GM11168 (cell line): Measurements from ENCODE around the gene ZNF692.
"Not testable (repeated sequence)": the region's sequence is repeated elsewhere in the genome, so short reads cannot be mapped to it uniquely, and the experiment has no call there.

Experiments used
- in situ Hi-C: fragments of 300-500 bp; cut with MboI; formaldehyde crosslinking; loops from one replicate; pipeline ENCODE4 v1.12.0; 2022; ENCODE audit warnings: low sequenced_read_pairs; ENCODE audit not compliant: unreplicated experiment

Gene ZNF692

DNA sequence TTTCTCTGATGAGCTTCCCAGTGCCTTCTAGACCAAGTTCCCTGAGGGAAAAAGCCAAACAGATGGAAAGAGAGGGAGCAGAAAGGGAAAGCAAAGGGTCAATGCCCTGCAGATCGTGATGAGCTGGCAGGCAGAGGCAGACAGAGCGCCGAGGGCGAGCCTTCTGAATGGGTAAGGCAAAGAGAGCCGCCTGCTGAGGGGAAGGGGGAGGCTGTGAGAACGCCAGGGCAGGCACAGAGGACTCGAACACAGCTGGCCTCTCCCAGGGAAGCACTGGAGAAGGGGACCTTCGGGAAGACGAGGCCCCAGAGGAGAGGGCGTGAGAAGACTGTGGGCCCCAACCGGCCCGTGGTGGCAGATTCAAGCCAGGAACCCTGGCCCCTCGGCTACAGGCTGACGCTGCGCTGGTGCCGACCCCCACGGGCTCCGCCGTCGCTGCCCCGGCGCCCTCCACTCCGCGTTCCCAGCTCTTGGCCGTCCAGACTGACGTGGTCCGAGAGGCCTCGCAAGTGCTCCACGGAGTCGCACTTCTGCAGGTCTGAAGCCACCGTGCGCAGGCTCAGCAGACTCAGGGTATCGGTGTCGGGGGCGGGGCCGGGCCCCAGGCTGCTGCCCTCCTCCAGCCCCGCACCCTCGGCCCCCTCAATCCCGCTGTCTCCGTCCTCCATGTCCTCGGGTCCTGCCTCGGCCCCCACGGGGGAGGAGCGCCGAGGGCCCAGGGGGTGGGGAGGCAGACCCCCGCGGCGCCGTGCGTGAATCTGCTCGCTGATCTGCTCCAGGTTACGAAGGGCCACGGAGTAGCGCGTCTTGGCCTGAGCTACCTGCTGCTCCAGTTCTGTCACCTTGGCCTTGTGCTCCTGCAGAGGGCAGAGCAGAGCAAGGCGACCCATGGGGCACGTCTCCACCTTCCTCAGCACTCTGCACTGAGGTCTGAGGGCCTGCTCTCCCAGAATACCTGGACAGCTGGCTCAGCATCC lies 47.1 kb downstream of the ZNF692 start:
- in situ Hi-C loops: no loop called here

DNA sequence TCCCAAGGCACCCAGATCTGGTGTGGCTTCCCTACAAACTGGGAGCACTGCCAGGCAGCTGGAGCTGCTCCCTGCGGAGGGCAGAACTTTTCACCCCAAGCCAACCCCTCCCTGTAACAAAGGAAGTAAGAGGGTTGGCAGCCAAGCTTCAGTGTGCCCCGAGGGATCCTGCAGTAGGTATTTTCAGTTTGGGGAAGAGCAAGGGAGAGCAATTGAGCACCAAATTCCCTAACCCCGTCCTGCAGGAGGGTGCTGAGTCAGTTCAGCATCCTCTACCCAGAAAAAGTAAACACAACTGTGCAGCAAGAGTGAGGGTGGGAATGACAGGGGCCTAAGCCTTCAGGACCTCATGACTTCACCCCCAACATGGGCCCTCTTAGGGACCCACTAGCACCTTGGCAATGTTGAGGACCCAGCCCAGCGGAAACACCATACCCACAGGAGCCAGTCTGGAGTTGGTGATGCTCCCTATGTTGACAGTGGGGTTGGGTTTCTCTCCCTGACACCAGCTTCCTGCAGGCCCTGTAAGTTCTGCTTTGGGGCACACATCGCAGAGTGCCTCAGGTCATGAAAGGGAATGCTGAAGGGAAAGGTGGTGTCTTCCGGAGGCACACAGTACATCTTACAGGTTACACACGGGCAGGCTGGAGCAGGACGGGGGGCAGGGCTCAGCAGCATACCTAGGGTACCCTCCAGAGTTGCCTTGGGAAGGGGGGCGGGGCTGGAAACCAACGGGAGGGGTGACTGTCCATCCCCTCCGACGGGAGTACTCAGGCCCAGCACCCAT lies 48.0 kb downstream of the ZNF692 start:
- in situ Hi-C loops: no loop called here

DNA sequence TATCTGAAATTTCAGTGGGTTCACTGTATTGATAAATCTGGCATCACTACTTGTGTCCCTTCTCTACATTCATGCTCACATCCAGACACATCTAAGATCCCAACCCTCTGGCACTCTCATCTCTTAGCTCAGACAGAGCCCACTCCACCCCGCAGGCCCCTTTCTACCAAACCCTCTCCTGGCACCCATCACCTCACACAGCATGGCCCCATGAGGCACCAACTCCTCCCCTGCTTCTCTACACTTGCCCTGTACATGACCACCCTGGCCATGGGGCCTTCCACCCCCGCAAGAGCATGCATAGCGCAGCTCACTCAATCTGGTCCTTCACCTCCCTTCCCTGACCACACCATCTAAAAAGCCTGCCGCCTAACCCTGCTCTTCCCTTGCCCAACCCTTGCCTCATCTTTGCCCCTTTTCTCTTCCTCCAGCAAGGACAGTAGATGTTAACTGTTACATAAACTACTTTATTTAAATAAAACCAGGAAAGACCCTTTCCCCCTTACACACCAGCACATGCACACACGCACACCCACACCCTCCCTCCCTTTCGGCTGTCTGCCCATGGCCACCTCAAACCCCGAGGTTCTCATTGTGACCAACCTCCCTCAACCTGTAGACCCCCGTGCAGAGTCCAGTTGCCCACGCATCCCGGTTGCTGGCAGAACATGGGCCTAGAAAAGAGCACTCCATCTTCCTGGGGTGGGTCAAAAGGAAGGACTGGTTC lies 48.7 kb downstream of the ZNF692 start:
- in situ Hi-C loops: loop anchor here (5.0 kb wide), 1 partner anchor 108 kb away; the partner anchor contains the start of gene OR14I1

DNA sequence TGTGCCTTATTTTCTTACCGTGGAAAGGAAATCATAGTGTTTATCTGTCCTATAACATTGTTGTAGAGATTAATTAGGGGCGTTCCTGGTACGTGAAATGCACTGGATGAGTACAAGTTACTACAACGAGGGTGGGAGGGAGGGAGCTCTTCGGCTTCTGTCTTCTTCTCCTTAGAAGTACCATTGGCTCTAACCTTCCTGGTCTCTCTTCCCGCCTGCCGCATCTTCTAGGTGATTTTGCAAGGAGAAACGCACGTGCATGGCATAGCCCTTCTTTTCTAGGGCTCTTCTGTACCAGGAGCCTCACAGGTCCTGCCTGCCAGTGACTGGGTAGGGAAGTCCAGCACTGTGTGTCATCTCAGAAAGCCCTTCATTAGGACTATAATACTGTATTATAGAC lies 50.0 kb downstream of the ZNF692 start:
- in situ Hi-C loops: loop anchor here (5.0 kb wide), 1 partner anchor 107 kb away; the partner anchor contains the start of gene OR14I1

DNA sequence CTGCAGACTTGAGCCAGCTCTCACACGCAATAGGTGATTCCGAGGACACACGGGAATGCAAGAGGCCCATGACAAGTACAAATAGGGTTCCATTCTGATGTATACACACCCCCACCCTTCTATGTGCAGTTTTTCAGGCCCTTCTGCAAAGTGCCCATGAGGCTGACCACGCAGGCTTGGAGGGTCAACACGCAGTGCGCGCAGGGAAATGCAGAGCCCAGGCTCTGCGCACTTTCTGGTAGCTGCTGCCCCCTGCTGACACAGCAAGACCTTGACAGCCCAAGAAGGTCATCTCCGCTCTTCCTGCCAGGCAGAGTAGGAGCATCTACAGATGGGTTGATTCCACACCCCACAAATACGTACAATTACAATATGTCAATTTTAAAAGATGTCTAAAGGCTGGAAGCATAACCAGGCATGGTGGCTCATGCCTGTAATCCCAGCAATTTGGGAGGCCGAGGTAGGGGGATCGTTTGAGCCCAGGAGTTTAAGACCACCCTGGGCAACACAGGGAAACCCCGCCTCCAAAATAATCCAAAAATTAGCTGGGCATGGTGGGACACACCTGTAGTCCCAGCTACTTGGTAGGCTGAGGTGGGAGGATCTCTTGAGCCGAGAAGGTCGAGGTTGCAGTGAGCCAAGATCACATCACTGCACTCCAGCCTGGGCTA lies 51.7 kb downstream of the ZNF692 start:
- in situ Hi-C loops: loop anchor here (5.0 kb wide), 1 partner anchor 105 kb away; the partner anchor contains the start of gene OR14I1

DNA sequence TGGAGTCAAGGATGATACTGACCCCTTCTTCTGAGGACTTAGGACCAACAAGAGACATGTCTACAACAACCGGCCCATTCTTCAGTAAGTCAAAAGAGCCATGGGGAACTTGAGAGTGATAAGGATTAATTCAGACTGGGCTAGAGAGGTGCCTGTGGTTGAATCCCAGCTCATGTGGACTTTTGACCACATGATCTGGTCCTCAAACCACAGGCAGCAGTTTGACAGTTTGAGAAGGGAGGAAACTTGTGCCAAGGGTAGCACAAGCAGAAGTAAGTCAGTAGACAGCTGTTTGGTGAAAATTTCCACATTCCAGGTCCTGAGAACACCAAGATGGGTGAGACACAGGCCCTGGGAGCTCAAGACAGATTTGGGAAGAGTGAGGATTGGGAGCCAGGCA lies 53.0 kb downstream of the ZNF692 start:
- in situ Hi-C loops: loop anchor here (5.0 kb wide), 1 partner anchor 104 kb away; the partner anchor contains the start of gene OR14I1

DNA sequence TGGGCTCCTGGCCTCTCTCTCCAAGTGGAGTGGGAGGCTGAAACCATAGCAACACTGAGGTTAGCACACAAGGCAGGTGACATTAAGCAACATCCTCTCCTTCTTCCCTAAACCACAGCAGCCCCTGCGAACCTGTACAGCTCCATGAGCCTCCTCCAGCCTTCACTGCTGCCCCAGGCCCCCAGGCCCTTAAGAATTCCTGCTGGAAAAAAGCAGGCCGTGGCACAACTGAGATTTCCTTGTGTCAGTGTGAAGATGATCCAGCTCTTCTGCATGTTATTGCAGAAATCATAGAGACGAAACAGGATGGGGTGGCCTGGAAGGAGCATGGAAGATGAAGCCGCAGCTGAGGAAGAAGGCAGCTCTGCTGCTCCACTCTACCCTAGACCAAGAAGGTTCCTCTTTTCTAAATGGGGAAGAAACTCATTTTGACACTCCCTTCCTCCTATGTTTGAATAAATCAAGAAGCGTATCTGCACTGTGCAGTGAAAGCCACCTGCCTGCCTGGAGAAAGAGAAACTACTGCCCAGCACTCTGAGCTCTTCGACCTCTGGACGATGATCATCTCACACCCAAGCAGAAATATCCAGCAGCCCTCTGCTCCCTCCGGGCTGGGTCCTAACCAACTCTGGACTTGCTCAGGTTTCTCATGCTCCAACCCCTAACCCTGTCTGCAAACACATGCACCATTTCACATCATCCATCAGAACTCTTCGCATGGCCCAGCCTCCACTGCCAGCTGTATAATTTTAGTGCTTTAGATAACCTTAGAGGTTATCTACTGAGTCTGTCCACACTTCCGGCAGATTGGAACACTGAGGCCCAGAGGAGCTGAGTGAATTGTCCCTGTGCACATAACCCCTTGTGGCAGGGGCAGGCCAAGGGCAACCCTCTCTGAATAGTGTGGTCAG lies 53.9 kb downstream of the ZNF692 start:
- in situ Hi-C loops: loop anchor here (5.0 kb wide), 1 partner anchor 103 kb away; the partner anchor contains the start of gene OR14I1

DNA sequence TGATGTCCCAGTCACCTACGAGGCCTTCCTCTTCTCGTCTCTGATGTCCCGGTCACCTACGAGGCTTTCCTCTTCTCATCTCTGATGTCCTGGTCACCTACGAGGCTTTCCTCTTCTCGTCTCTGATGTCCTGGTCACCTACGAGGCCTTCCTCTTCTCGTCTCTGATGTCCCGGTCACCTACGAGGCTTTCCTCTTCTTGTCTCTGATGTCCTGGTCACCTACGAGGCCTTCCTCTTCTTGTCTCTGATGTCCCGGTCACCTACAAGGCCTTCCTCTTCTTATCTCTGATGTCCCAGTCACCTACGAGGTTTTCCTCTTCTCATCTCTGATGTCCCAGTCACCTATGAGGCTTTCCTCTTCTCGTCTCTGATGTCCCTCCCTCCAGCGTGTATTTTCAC lies 55.4 kb downstream of the ZNF692 start:
- in situ Hi-C loops: not testable (repeated sequence)

DNA sequence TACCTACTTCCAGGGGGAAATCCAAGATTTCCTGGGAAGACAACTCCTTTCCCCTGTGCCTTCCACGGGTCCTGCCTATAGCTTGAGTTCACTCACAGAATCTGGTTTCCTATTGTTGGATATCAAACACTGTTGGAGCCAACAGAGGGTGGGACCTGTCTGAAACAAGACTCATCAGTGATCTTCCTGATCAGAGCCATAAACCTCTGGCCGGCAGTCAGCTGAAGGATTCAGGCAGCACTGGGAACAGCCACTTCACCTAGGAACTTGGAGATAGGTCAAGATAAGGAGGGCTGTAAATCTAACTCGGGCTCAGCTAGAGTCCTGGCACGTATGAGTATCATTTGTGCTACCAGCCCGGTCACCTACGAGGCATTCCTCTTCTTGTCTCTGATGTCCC lies 56.4 kb downstream of the ZNF692 start:
- in situ Hi-C loops: no loop called here

DNA sequence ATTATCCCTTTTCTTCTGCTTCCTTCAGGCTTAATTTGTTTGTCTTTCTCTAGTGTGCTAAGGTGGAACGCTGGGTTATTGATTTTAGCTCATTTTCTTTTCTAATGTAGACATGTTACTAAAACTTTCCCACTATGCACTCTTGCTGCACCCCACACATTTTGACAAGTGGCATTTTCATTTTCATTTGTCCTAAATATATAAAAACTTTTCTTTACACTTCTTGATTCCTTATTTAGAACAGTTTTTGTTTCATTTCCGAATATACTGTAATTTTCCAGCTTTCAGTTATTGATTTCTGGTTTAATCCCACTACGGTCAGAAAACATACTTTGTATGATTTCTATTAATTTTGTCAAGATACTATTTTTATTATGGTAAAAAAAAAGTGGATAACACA lies 58.4 kb downstream of the ZNF692 start:
- in situ Hi-C loops: no loop called here
